MCF 10A (cell line): ENCODE measurements around the gene ZNF662. TPM values are rescaled to one million over a fixed set of nuclear protein-coding genes. Genes with fewer than 3 reads are reported as not detected.

Experiments
- BruUV-seq: library from RNA; stranded (reverse); fragments of 400-500 nt; replicated peaks from 2 replicates; lab custom pipeline; 2021; lab: Mats Ljungman, UMichigan
- CTCF ChIA-PET: fragments of 300-600 bp; sonication (Branson Sonifier 250); formaldehyde crosslinking; extraction: SDS; loops from one replicate; lab custom pipeline; 2021; ENCODE audit warnings: antibody characterized with exemption, inconsistent platforms; lab: Yijun Ruan, JAX
- POLR2A ChIA-PET: fragments of 300-600, 350-650 bp; sonication (Branson Sonifier 250); formaldehyde crosslinking; extraction: SDS; loops from one replicate; lab custom pipeline; 2020; ENCODE audit warnings: antibody characterized with exemption, inconsistent platforms; lab: Yijun Ruan, JAX
- DNase-seq: peaks from one replicate; pipeline ENCODE4 v3.0.0-alpha.2; 2018; ENCODE audit not compliant: unreplicated experiment
- H3K27ac Mint-ChIP-seq: one replicate; pipeline ENCODE4 v1.8.0; 2022; ENCODE audit warnings: mild to moderate bottlenecking, low read depth, mixed read lengths; ENCODE audit not compliant: unreplicated experiment
- H3K27me3 Mint-ChIP-seq: one replicate; pipeline ENCODE4 v1.8.0; 2022; ENCODE audit warnings: mixed read lengths; ENCODE audit not compliant: insufficient read depth, unreplicated experiment
- H3K36me3 Mint-ChIP-seq: one replicate; pipeline ENCODE4 v1.8.0; 2022; ENCODE audit warnings: mild to moderate bottlenecking, moderate library complexity, mixed read lengths; ENCODE audit not compliant: insufficient read depth, unreplicated experiment
- H3K4me1 Mint-ChIP-seq: one replicate; pipeline ENCODE4 v1.8.0; 2022; ENCODE audit warnings: mixed read lengths; ENCODE audit not compliant: insufficient read depth, unreplicated experiment
- H3K4me3 Mint-ChIP-seq: one replicate; pipeline ENCODE4 v1.8.0; 2022; ENCODE audit warnings: mild to moderate bottlenecking, moderate library complexity, mixed read lengths; ENCODE audit not compliant: unreplicated experiment
- H3K9me3 Mint-ChIP-seq: one replicate; pipeline ENCODE4 v1.8.0; 2022; ENCODE audit warnings: mixed read lengths; ENCODE audit not compliant: unreplicated experiment
- intact Hi-C: fragments of 100-400 bp; cut with micrococcal nuclease; formaldehyde crosslinking; loops from 2 replicates; pipeline ENCODE4 v1.14.1; 2022
- total RNA-seq: library from RNA; stranded (reverse); gene quantifications from 2 replicates; pipeline ENCODE4 v1.2.3, GENCODE V29; 2022
- TF ChIP-seq, protein P1 (sequence below): fragments of 200-600 bp; IDR thresholded peaks from one replicate; pipeline ENCODE4 v1.8.0; 2022; ENCODE audit warnings: antibody characterized with exemption, mild to moderate bottlenecking; ENCODE audit not compliant: unreplicated experiment

Gene ZNF662
- total RNA-seq, 1 experiment from 2014 or later: not detected

DNA sequence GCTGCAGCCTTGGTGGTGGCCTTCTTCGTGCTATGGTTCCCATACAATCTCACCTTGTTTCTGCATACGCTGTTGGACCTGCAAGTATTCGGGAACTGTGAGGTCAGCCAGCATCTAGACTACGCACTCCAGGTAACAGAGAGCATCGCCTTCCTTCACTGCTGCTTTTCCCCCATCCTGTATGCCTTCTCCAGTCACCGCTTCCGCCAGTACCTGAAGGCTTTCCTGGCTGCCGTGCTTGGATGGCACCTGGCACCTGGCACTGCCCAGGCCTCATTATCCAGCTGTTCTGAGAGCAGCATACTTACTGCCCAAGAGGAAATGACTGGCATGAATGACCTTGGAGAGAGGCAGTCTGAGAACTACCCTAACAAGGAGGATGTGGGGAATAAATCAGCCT lies 40.7 kb upstream of the ZNF662 start:
- CTCF ChIA-PET: interaction anchor here (0.8 to 1.2 kb wide), 2 partner anchors 13 to 185 kb away, joined by 3 to 4 read pairs; no protein-coding TSS in a partner anchor
- no peaks in the 10 kb centered on the region for H3K36me3 Mint-ChIP-seq
- intact Hi-C loops: no loop called here
- no peaks in the 10 kb centered on the region for H3K4me1 Mint-ChIP-seq
- H3K4me3 Mint-ChIP-seq: no peak overlapping the region
- H3K27me3 Mint-ChIP-seq: peaks cover 24% of the 10 kb centered on the region
- TF ChIP-seq, protein P1, sequence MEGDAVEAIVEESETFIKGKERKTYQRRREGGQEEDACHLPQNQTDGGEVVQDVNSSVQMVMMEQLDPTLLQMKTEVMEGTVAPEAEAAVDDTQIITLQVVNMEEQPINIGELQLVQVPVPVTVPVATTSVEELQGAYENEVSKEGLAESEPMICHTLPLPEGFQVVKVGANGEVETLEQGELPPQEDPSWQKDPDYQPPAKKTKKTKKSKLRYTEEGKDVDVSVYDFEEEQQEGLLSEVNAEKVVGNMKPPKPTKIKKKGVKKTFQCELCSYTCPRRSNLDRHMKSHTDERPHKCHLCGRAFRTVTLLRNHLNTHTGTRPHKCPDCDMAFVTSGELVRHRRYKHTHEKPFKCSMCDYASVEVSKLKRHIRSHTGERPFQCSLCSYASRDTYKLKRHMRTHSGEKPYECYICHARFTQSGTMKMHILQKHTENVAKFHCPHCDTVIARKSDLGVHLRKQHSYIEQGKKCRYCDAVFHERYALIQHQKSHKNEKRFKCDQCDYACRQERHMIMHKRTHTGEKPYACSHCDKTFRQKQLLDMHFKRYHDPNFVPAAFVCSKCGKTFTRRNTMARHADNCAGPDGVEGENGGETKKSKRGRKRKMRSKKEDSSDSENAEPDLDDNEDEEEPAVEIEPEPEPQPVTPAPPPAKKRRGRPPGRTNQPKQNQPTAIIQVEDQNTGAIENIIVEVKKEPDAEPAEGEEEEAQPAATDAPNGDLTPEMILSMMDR: no peak
- BruUV-seq: no TSS peak
- POLR2A ChIA-PET: no interaction called here
- no peak for DNase-seq
- H3K9me3 Mint-ChIP-seq: peaks cover 8% of the 10 kb centered on the region
- no peak overlapping the region for H3K27ac Mint-ChIP-seq

DNA sequence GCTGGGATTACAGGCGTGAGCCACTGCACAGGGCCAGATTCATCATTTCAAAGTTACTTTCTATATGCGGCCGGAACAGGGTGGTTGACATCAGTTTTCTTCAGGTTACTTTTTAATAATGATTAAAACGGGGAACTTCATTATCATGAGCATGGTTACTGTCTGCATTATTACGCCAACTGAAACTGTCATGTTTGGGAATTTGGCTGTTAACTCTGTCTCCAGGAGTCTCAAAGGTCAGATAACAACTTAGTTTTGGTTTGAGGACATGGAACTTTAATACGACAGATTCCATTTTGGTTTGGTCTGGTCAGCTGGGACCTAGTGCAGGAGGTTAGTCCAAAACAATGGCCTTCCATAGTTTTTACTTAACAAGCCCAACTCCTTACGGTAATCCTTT lies 38.8 kb upstream of the ZNF662 start:
- Mint-ChIP-seq H3K36me3 (no peaks in the 10 kb centered on the region), H3K9me3 (no peaks in the 10 kb centered on the region), H3K4me3 (no peak overlapping the region), H3K27me3 (peaks cover 7% of the 10 kb centered on the region), H3K4me1 (peaks cover under 1% of the 10 kb centered on the region), H3K27ac (no peak overlapping the region)
- intact Hi-C loops: no loop called here
- ChIA-PET CTCF (no interaction called here), POLR2A (interaction anchor here (0.7 kb wide), 1 partner anchor 643 kb away, joined by 4 read pairs; no protein-coding TSS in a partner anchor)
- BruUV-seq: no TSS peak
- TF ChIP-seq, protein P1: no peak
- no peak for DNase-seq

DNA sequence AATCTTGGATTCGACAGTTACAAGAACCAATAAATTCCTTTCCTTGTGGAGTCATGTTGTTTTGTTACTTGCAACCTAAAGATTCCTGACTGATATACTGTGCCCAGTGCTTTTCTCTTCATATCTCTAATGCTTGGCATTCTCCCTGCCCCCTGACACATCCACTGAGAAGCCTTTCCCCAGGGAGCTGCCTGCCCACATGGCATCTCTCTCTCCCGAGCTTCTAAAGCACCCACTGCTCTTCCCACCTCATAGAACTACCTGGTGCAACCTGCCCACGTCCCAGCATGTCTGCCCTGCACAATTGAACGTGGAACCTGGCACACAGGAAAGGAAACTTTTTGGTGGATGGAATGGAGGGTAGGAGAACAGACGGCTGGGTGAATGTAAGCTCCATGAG lies 37.1 kb upstream of the ZNF662 start:
- intact Hi-C loops: no loop called here
- Mint-ChIP-seq H3K9me3 (no peaks in the 10 kb centered on the region), H3K36me3 (no peaks in the 10 kb centered on the region), H3K27ac (no peak overlapping the region), H3K27me3 (peaks cover 17% of the 10 kb centered on the region), H3K4me1 (peaks cover 7% of the 10 kb centered on the region), H3K4me3 (no peak overlapping the region)
- TF ChIP-seq, protein P1: no peak
- no TSS peak for BruUV-seq
- CTCF ChIA-PET: interaction anchor here (0.6 to 0.8 kb wide), 3 partner anchors 8 to 320 kb away, joined by 3 read pairs; no protein-coding TSS in a partner anchor
- POLR2A ChIA-PET: interaction anchor here (0.6 to 0.7 kb wide), 2 partner anchors 10 to 787 kb away, joined by 3 read pairs; no protein-coding TSS in a partner anchor
- no peak for DNase-seq

DNA sequence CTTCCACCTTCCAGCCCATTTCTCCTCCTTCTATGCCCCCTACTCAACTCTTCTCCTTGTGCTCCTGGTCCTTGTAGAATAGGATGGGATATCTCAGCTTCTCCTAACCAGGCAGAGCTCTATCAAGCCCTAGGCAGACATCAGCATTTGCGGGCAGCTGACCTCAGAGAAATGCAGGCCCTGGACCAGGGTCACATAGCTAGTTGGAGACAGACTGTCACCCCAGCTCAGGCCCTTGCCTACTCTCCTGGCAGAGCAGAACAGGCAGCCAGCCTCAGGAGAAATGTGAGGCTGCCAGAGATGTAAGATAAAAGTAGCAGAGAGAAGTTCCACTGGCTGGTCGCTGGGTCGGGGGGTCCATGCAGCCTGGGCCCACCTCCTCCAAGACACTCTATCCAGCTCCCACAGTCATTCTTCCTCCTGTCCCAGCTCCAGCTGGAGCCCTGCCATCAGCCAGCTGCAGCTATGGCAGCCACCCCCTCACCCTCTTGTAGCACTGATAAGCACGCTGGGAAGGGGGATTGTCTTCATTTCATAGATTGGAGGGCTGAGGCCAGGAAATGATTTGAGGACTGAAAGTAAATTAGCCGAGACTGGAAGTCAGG lies 34.2 kb upstream of the ZNF662 start:
- BruUV-seq: no TSS peak
- Mint-ChIP-seq H3K4me1 (peaks cover 7% of the 10 kb centered on the region), H3K27ac (no peak overlapping the region), H3K27me3 (peaks cover 23% of the 10 kb centered on the region), H3K4me3 (no peak overlapping the region), H3K36me3 (no peaks in the 10 kb centered on the region), H3K9me3 (no peaks in the 10 kb centered on the region)
- ChIA-PET CTCF (interaction anchor here (0.6 to 2.3 kb wide), 5 partner anchors 10 to 755 kb away, joined by 3 to 10 read pairs (median 3); no protein-coding TSS in a partner anchor), POLR2A (interaction anchor here (0.7 kb wide), 1 partner anchor 10 kb away, joined by 4 read pairs; no protein-coding TSS in a partner anchor)
- DNase-seq: no peak
- TF ChIP-seq, protein P1: no peak
- intact Hi-C loops: no loop called here
